Left ventricle myocardium inferior (tissue), 1 donor: ENCODE data around the gene OPRM1. TPM values are rescaled to one million over a fixed set of nuclear protein-coding genes. Genes with fewer than 3 reads are reported as not detected.
A peak's percentile ranks its signal among the peaks of the same experiment; 100 is the strongest.

Experiments
- DNase-seq: peaks from one replicate; pipeline ENCODE4 v3.0.0-alpha.2; 2020
- H3K27ac ChIP-seq: fragments of 200-600 bp; replicated peaks from 2 replicates; pipeline ENCODE4 v1.8.0; 2021
- H3K27me3 ChIP-seq: fragments of 200-600 bp; 2 replicates; pipeline ENCODE4 v1.8.0; 2021; ENCODE audit warnings: low read depth
- H3K36me3 ChIP-seq: fragments of 200-600 bp; 2 replicates; pipeline ENCODE4 v1.8.0; 2021
- H3K4me1 ChIP-seq: fragments of 200-600 bp; 2 replicates; pipeline ENCODE4 v1.8.0; 2021
- H3K4me3 ChIP-seq: fragments of 200-600 bp; 2 replicates; pipeline ENCODE4 v1.8.0; 2021; ENCODE audit warnings: mild to moderate bottlenecking, moderate library complexity
- H3K9me3 ChIP-seq: fragments of 200-600 bp; replicated peaks from 2 replicates; pipeline ENCODE4 v1.8.0; 2021
- CTCF ChIP-seq: fragments of 200-600 bp; IDR thresholded peaks from 2 replicates; pipeline ENCODE4 v1.8.0; 2021; ENCODE audit warnings: antibody characterized with exemption, mild to moderate bottlenecking, borderline replicate concordance
- intact Hi-C: fragments of 100-400 bp; cut with micrococcal nuclease; formaldehyde crosslinking; loops from one replicate; pipeline ENCODE4 v1.11.0; 2022
- total RNA-seq: library from RNA; stranded (reverse); fragmentation: NEBNext Ultra II Directional; extraction: Animal tissue kit (Norgen Biotek cat#: 25700); gene quantifications from one replicate; pipeline ENCODE4 v1.2.1, GENCODE V29; 2021
- donor health status: DM: no; HTN: yes; CAD: no; lungs with severe emphysema.

OPRM1 gene
- total RNA-seq, 1 donor from 2014 or later, result not detected

DNA sequence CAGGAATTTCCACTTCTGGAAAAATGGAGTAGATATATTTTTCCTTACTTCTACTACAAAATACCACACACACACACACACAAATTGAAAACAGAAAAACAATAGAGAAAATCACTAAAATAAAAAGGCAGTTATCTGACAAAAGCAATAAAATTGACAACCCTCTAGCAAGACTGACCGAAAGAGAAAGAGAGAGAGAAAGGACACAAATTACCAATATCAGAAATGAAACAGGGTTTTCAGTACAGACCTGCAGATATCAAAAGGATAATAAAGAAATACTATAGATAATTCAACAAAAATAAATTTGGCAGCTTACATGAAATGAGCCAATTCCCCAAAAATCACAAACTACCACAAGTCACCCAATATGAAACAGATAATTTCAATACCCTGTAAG, 104.7 kb downstream of the OPRM1 start:
- H3K36me3 ChIP-seq, result no peaks in the 10 kb centered on the region
- H3K9me3 ChIP-seq, result no peaks in the 10 kb centered on the region
- intact Hi-C loops, result no loop called here
- no peaks in the 10 kb centered on the region for H3K27me3 ChIP-seq
- H3K27ac ChIP-seq, result no peak overlapping the region
- H3K4me1 ChIP-seq, result no peaks in the 10 kb centered on the region
- DNase-seq, result no peak
- TF ChIP-seq CTCF, result no peak
- H3K4me3 ChIP-seq, result no peak overlapping the region

DNA sequence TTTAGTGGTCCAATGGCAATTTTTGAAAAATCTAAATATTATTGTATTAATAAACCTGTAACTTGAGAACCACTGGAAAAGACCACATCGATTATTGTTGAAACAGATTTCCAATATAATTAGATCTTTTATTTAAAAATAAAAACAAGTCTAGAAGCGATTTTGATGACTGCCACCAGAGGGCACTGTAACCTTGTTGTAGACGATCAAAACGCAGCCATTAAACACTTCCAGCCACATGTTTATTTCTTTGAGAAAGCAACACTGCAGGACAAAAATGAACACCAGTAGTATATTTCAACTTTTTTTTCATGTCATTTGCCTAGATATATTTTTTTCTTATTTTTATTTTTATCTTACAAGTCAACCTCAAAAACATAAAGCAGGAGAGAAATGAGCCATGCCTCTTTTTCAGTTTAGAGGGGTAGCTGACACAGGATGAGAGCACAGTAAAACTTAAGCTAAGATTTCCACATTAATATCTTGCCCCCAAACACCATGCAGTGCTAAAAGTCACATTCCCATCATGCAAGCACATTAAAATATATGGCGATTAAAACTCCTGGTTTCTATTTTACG, 115.4 kb downstream of the OPRM1 start:
- H3K4me3 ChIP-seq, result no peak overlapping the region
- intact Hi-C loops, result loop anchor here (5.0 kb wide), 1 partner anchor 123 kb away; no protein-coding TSS in a partner anchor
- H3K27me3 ChIP-seq, result no peaks in the 10 kb centered on the region
- no peak for DNase-seq
- peak; percentile 87 for TF ChIP-seq CTCF
- H3K36me3 ChIP-seq, result no peaks in the 10 kb centered on the region
- peaks cover 19% of the 10 kb centered on the region for H3K4me1 ChIP-seq
- no peaks in the 10 kb centered on the region for H3K9me3 ChIP-seq
- no peak overlapping the region for H3K27ac ChIP-seq

DNA sequence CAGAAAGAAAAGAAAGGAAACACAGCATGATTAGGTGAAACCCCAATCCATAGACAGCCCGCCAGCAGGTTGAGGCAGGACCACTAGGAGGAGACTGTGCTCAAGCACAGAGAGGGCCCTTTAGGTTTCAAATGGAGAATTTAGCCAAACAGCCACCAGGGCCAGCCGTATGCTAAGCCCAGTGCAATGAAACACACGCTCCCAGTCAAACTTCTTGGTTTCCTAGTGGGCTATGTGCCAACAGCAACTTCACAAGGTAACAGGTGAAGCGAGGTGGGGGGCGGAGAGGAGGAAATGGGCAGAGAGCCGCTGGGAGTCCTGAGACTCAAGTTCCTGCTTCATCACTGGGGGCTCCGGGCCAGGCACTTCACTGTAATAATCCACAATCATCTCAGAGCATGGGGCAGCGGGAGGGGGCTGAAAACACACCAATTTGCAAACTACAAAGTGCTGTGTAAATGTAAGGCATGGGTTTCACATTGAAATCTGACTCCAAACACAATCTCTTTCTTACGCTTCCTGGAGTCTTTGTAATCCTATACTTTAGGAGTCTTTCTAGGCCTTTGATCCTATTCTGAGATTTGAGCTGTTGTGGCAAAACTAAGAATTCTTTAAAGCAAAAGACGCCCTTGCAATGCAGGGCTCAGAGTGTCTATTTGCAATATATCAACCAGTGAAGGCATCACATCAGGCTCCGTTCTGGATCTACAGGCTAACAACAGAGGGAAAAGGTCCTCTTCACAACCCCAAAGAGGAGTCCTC, 117.3 kb downstream of the OPRM1 start:
- intact Hi-C loops, result no loop called here
- no peak overlapping the region for H3K27ac ChIP-seq
- H3K27me3 ChIP-seq, result no peaks in the 10 kb centered on the region
- H3K4me1 ChIP-seq, result peaks cover 19% of the 10 kb centered on the region
- no peaks in the 10 kb centered on the region for H3K9me3 ChIP-seq
- H3K4me3 ChIP-seq, result peak overlapping the region; percentile 45
- peak; percentile 63 for TF ChIP-seq CTCF
- no peak for DNase-seq
- H3K36me3 ChIP-seq, result no peaks in the 10 kb centered on the region

GRCh38 chr6:154157082-154157481, 118.0 kb downstream of the OPRM1 start:
- Histone ChIP-seq H3K4me3 (peak overlapping the region; percentile 45), H3K27ac (peak overlapping the region; percentile 38), H3K4me1 (peaks cover 19% of the 10 kb centered on the region)

DNA sequence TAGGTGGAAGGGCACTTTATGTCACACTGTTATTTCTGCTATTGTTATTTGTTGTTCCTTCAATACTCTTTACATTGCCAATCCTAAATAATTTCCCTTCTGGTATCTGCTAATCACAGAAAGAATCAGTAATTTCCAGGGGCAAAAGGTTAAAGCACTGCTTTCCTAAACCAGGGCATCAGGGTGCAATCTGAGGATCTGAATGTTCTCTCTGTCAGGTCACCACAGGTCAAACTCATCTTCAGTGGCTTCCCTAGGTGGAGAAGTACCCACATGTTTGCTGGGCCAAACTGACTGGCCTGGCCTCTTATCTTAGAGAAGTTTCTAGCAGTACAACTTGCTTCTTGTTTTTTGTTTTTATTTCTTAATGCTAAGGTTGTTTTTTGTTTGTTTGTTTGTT, 118.7 kb downstream of the OPRM1 start:
- H3K4me3 ChIP-seq, result peak overlapping the region; percentile 45
- TF ChIP-seq CTCF, result no peak
- no peaks in the 10 kb centered on the region for H3K9me3 ChIP-seq
- H3K27ac ChIP-seq, result peak overlapping the region; percentile 38
- no peaks in the 10 kb centered on the region for H3K27me3 ChIP-seq
- DNase-seq, result no peak
- no peaks in the 10 kb centered on the region for H3K36me3 ChIP-seq
- peaks cover 19% of the 10 kb centered on the region for H3K4me1 ChIP-seq
- intact Hi-C loops, result no loop called here

More at GRCh38 chr6:154157082-154157481, 118.0 kb downstream of the OPRM1 start:
- H3K36me3 ChIP-seq, result no peaks in the 10 kb centered on the region
- H3K27me3 ChIP-seq, result no peaks in the 10 kb centered on the region
- TF ChIP-seq CTCF, result no peak
- H3K9me3 ChIP-seq, result no peaks in the 10 kb centered on the region
- DNase-seq, result no peak
- intact Hi-C loops, result no loop called here
